CD4-positive, alpha-beta T cell treated with Interleukin-15 for 1 hour (primary cell): ENCODE data around the gene IL16.
A peak's percentile ranks its signal among the peaks of the same experiment; 100 is the strongest.

ENCODE experiments used
- DNase-seq: peaks from one replicate; pipeline ENCODE4 v3.0.0-alpha.2; 2020

Gene IL16

GRCh38 chr15:81258455-81258854 is 61.8 kb downstream of the IL16 start:
- DNase-seq, result no peak

GRCh38 chr15:81259760-81260298 is 63.1 kb downstream of the IL16 start:
- DNase-seq, result no peak

- no peak for DNase-seq
These were observed 64.6 kb downstream of the IL16 start for GRCh38 chr15:81261172-81261811.

GRCh38 chr15:81263477-81263876 is 66.8 kb downstream of the IL16 start:
- DNase-seq, result no peak

GRCh38 chr15:81264072-81264857 is 67.6 kb downstream of the IL16 start:
- DNase-seq, result no peak

- DNase-seq, result no peak
These were observed 68.7 kb downstream of the IL16 start for GRCh38 chr15:81265256-81265943.

GRCh38 chr15:81265944-81266775 is 69.5 kb downstream of the IL16 start:
- peak; percentile 77 for DNase-seq

- no peak for DNase-seq
These were observed 71.7 kb downstream of the IL16 start for GRCh38 chr15:81268340-81268739.

- DNase-seq, result no peak
These were observed 72.4 kb downstream of the IL16 start for GRCh38 chr15:81268881-81269601.

GRCh38 chr15:81270188-81270587 is 73.5 kb downstream of the IL16 start:
- DNase-seq, result no peak

- no peak for DNase-seq
These were observed 74.3 kb downstream of the IL16 start for GRCh38 chr15:81270781-81271491.

- DNase-seq, result no peak
These were observed 75.3 kb downstream of the IL16 start for GRCh38 chr15:81271761-81272644.

- no peak for DNase-seq
These were observed 76.5 kb downstream of the IL16 start for GRCh38 chr15:81273200-81273599.

GRCh38 chr15:81273855-81274254 is 77.2 kb downstream of the IL16 start:
- no peak for DNase-seq

GRCh38 chr15:81274255-81274654 is 77.6 kb downstream of the IL16 start:
- no peak for DNase-seq

GRCh38 chr15:81274931-81275707 is 78.4 kb downstream of the IL16 start:
- DNase-seq, result peak; percentile 80

- no peak for DNase-seq
These were observed 79.2 kb downstream of the IL16 start for GRCh38 chr15:81275711-81276392.

- DNase-seq, result no peak
These were observed 80.3 kb downstream of the IL16 start for GRCh38 chr15:81276967-81277366.

GRCh38 chr15:81277851-81278250 is 81.2 kb downstream of the IL16 start:
- no peak for DNase-seq
